HepG2 (cell line): ENCODE results near the gene MTX1. TPM values are rescaled to one million over a fixed set of nuclear protein-coding genes. Genes with fewer than 3 reads are reported as not detected.

Experiments
- ARID4A ChIP-seq: sonication (generic); formaldehyde crosslinking; IDR thresholded peaks from 2 replicates; pipeline ENCODE4 v1.5.0; 2020; ENCODE audit warnings: mild to moderate bottlenecking, missing genetic modification reagents, borderline replicate concordance
- FIP1L1 ChIP-seq: fragments of 200-400 bp; formaldehyde crosslinking; IDR thresholded peaks from 2 replicates; pipeline ENCODE4 v1.6.1; 2018; ENCODE audit warnings: low read depth, mild to moderate bottlenecking, low read length, moderate library complexity, borderline replicate concordance; ENCODE audit not compliant: insufficient read depth
- FOXP1 ChIP-seq, 2 experiments: fragments of 450-650 bp in 1 of 2; IDR thresholded peaks; 2 replicates each; pipeline ENCODE4 v1.6.1; 2017 to 2018; ENCODE audit warnings: antibody characterized with exemption in 1 of 2
- HMGA1 ChIP-seq: sonication (generic); formaldehyde crosslinking; conservative IDR thresholded peaks from 2 replicates; pipeline ENCODE4 v1.4.0; 2020; ENCODE audit warnings: missing genetic modification reagents
- NCOA5 ChIP-seq: sonication (generic); formaldehyde crosslinking; IDR thresholded peaks from 2 replicates; pipeline ENCODE4 v1.4.0; 2020; ENCODE audit warnings: missing genetic modification reagents
- NR2C2 ChIP-seq: sonication (generic); formaldehyde crosslinking; IDR thresholded peaks from 2 replicates; pipeline ENCODE4 v1.4.0; 2020; ENCODE audit warnings: missing genetic modification reagents, mild to moderate bottlenecking, moderate library complexity, borderline replicate concordance
- PREB ChIP-seq: sonication (generic); formaldehyde crosslinking; IDR thresholded peaks from 2 replicates; pipeline ENCODE4 v1.4.0; 2020; ENCODE audit warnings: missing genetic modification reagents
- ZBTB40 ChIP-seq, 2 experiments: fragments of 450-650 bp in 1 of 2; sonication (generic) in 1 of 2; formaldehyde crosslinking in 1 of 2; IDR thresholded peaks; 2 replicates each; pipeline versions ENCODE4 v1.6.1 to v1.8.0; 2016 to 2022; ENCODE audit warnings: antibody characterized with exemption in 1 of 2, mild to moderate bottlenecking in 1 of 2, missing genetic modification reagents in 1 of 2
- ZNF354B ChIP-seq: sonication (generic); formaldehyde crosslinking; IDR thresholded peaks from 2 replicates; pipeline ENCODE4 v1.8.0; 2022; ENCODE audit warnings: mild to moderate bottlenecking, missing genetic modification reagents
- polyA plus RNA-seq, 8 experiments: library from polyadenylated mRNA; depleted of rRNA in 3 of 8; stranded (reverse) in 7 of 8; unstranded in 1 of 8; fragments of >200 nt; fragmentation: Illumina TruSeq in 4 of 8; extraction: Trizol in 4 of 8; gene quantifications; 2 replicates each; pipeline versions ENCODE4 v1.2.1 to v1.2.3, GENCODE V29; 2011 to 2016; ENCODE audit warnings: low read depth in 4 of 8, missing spikeins in 1 of 8, mixed read lengths in 1 of 8; ENCODE audit not compliant: insufficient read depth in 1 of 8
- total RNA-seq, 5 experiments: library from RNA; depleted of rRNA; stranded (reverse); fragments of >200 nt; fragmentation: Illumina TruSeq; extraction: Trizol; gene quantifications; 2 replicates each; pipeline ENCODE4 v1.2.3, GENCODE V29; 2016; ENCODE audit warnings: low read depth in 1 of 5

Gene MTX1
- total and polyA plus RNA-seq, 2 of the 13 experiments (the other 11 are each of a cell fraction or from before 2014, with no cell fraction given), result 64.5 to 72.6 TPM

- TF ChIP-seq ZBTB40 (IDR thresholded peaks at IDR 0.05) (no peak), ZBTB40 (CRISPR knock-in tag; IDR thresholded peaks at IDR 0.05) (no peak), FIP1L1 (no peak), NR2C2 (CRISPR knock-in tag) (peak; percentile 8; the same call in 1 of the 2 replicates), ZNF354B (CRISPR knock-in tag) (no peak), HMGA1 (CRISPR knock-in tag) (no peak), FOXP1 (IDR thresholded peaks at IDR 0.05) (no peak), FOXP1 (CRISPR knock-in tag; IDR thresholded peaks at IDR 0.05) (no peak), NCOA5 (no peak), PREB (CRISPR knock-in tag) (no peak), ARID4A (0 out of 2 replicates have a peak, but pooled peaks have one; percentile 5)
Observed at GRCh38 chr1:155179112-155180031, 29.1 kb upstream of the MTX1 start (continued).
